HepG2 (cell line): ENCODE measurements around the gene CKS1B. TPM values are rescaled to one million over a fixed set of nuclear protein-coding genes. Genes with fewer than 3 reads are reported as not detected.
A peak's percentile ranks its signal among the peaks of the same experiment; 100 is the strongest.

Experiments
- CTCF ChIP-seq: sonication (generic); formaldehyde crosslinking; IDR thresholded peaks from 2 replicates; pipeline ENCODE4 v1.5.0; 2020; ENCODE audit warnings: mild to moderate bottlenecking, missing genetic modification reagents, moderate library complexity
- DMAP1 ChIP-seq: IDR thresholded peaks from 2 replicates; pipeline ENCODE4 v1.6.1; 2016
- KLF16 ChIP-seq, 2 experiments: sonication (generic) in 1 of 2; formaldehyde crosslinking in 1 of 2; IDR thresholded peaks; 2 replicates each; pipeline versions ENCODE4 v1.6.1 to v1.8.0; 2016 to 2023; ENCODE audit warnings: missing genetic modification reagents in 2 of 2, missing compliant biosample characterization in 1 of 2
- SALL1 ChIP-seq: sonication (generic); formaldehyde crosslinking; IDR thresholded peaks from 2 replicates; pipeline ENCODE4 v1.8.0; 2022; ENCODE audit warnings: mild to moderate bottlenecking, missing genetic modification reagents
- SMARCE1 ChIP-seq: fragments of 450-650 bp; IDR thresholded peaks from 2 replicates; pipeline ENCODE4 v1.6.1; 2017; ENCODE audit warnings: borderline replicate concordance
- TAF15 ChIP-seq: fragments of 200-400 bp; formaldehyde crosslinking; IDR thresholded peaks from one replicate; pipeline ENCODE4 v1.6.1; 2018; ENCODE audit warnings: mild to moderate bottlenecking, low read depth, low read length; ENCODE audit not compliant: poor library complexity, severe bottlenecking
- TCF7 ChIP-seq: sonication (generic); IDR thresholded peaks from 2 replicates; pipeline ENCODE4 v1.6.1; 2016; ENCODE audit warnings: antibody characterized with exemption, low read depth
- TFE3 ChIP-seq: IDR thresholded peaks from 2 replicates; pipeline ENCODE4 v1.6.1; 2016
- ZNF138 ChIP-seq: sonication (generic); formaldehyde crosslinking; IDR thresholded peaks from 2 replicates; pipeline ENCODE4 v1.5.0; 2020; ENCODE audit warnings: mild to moderate bottlenecking, low read depth, missing genetic modification reagents
- ZNF234 ChIP-seq: sonication (generic); formaldehyde crosslinking; conservative IDR thresholded peaks from 2 replicates; pipeline ENCODE4 v1.5.1; 2020; ENCODE audit warnings: mild to moderate bottlenecking, missing genetic modification reagents
- ZNF318 ChIP-seq: sonication (generic); formaldehyde crosslinking; IDR thresholded peaks from 2 replicates; pipeline ENCODE4 v1.4.0; 2020; ENCODE audit warnings: mild to moderate bottlenecking, missing genetic modification reagents
- ZSCAN21 ChIP-seq: sonication (generic); formaldehyde crosslinking; IDR thresholded peaks from 2 replicates; pipeline ENCODE4 v1.8.0; 2022; ENCODE audit warnings: mild to moderate bottlenecking, missing genetic modification reagents, moderate library complexity, borderline replicate concordance
- polyA plus RNA-seq, 8 experiments: library from polyadenylated mRNA; depleted of rRNA in 3 of 8; stranded (reverse) in 7 of 8; unstranded in 1 of 8; fragments of >200 nt; fragmentation: Illumina TruSeq in 4 of 8; extraction: Trizol in 4 of 8; gene quantifications; 2 replicates each; pipeline versions ENCODE4 v1.2.1 to v1.2.3, GENCODE V29; 2011 to 2016; ENCODE audit warnings: low read depth in 4 of 8, missing spikeins in 1 of 8, mixed read lengths in 1 of 8; ENCODE audit not compliant: insufficient read depth in 1 of 8
- total RNA-seq, 5 experiments: library from RNA; depleted of rRNA; stranded (reverse); fragments of >200 nt; fragmentation: Illumina TruSeq; extraction: Trizol; gene quantifications; 2 replicates each; pipeline ENCODE4 v1.2.3, GENCODE V29; 2016; ENCODE audit warnings: low read depth in 1 of 5
- TF ChIP-seq, protein P1 (sequence below): sonication (generic); formaldehyde crosslinking; IDR thresholded peaks from 2 replicates; pipeline ENCODE4 v1.4.0; 2020; ENCODE audit warnings: missing genetic modification reagents

CKS1B gene
- total and polyA plus RNA-seq, 2 of the 13 experiments (the other 11 are each of a cell fraction or from before 2014, with no cell fraction given) = 217 to 222 TPM

DNA sequence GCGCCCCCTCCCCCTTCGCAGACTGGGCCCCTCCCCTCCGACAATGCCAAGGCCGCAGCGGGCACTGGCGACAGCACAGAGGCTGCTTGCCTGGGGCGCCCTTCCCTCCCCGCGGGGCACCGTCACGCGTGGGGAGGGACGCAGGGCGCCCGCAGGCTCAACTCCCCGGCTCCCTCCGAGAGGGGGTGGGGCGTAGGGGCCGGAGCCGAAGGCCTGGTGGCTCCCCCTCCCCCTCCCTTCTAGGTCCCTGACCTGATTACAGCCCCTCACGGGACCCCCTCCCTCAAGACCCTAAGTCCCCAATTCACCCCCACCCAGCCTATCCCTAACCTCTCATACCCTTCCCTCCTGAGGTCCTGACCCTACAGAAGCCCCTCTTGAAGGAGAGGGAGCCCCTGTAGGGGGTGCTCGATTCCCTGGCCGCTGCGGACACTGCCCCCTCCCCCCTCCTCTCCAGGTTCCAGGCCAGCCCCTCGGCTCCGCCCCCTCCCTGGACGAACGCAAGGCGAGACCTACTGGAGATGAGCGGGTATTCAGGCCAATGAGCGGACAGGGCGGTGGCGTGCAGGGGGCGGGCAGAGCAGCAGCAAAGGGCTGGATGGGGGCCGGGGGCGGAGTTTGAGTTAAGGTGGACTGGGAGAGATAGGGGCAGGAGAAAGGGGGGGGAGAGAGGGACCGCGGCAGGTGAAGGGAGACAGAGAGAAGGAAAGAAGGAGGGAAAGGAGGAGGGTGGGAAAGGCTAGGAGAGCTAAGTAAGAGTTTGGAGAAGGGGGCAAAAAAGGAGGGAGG is 27.4 kb downstream of the CKS1B start (continued):
- TF ChIP-seq, protein P1, sequence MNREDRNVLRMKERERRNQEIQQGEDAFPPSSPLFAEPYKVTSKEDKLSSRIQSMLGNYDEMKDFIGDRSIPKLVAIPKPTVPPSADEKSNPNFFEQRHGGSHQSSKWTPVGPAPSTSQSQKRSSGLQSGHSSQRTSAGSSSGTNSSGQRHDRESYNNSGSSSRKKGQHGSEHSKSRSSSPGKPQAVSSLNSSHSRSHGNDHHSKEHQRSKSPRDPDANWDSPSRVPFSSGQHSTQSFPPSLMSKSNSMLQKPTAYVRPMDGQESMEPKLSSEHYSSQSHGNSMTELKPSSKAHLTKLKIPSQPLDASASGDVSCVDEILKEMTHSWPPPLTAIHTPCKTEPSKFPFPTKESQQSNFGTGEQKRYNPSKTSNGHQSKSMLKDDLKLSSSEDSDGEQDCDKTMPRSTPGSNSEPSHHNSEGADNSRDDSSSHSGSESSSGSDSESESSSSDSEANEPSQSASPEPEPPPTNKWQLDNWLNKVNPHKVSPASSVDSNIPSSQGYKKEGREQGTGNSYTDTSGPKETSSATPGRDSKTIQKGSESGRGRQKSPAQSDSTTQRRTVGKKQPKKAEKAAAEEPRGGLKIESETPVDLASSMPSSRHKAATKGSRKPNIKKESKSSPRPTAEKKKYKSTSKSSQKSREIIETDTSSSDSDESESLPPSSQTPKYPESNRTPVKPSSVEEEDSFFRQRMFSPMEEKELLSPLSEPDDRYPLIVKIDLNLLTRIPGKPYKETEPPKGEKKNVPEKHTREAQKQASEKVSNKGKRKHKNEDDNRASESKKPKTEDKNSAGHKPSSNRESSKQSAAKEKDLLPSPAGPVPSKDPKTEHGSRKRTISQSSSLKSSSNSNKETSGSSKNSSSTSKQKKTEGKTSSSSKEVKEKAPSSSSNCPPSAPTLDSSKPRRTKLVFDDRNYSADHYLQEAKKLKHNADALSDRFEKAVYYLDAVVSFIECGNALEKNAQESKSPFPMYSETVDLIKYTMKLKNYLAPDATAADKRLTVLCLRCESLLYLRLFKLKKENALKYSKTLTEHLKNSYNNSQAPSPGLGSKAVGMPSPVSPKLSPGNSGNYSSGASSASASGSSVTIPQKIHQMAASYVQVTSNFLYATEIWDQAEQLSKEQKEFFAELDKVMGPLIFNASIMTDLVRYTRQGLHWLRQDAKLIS = no peak
- peak; percentile 57 for TF ChIP-seq TAF15
- TF ChIP-seq KLF16 (CRISPR knock-in tag; IDR thresholded peaks at IDR 0.05) = no peak
- no peak for TF ChIP-seq ZSCAN21 (CRISPR knock-in tag)
- TF ChIP-seq SMARCE1 = no peak
- TF ChIP-seq ZNF138 (CRISPR knock-in tag) = no peak
- TF ChIP-seq ZNF318 (CRISPR knock-in tag) = no peak
- no peak for TF ChIP-seq SALL1 (CRISPR knock-in tag)
- peak; percentile 71 for TF ChIP-seq CTCF (CRISPR knock-in tag)
- no peak for TF ChIP-seq TCF7
- TF ChIP-seq DMAP1 (CRISPR knock-in tag) = no peak
- no peak for TF ChIP-seq ZNF234 (CRISPR knock-in tag)
- TF ChIP-seq TFE3 (CRISPR knock-in tag) = no peak
